Suprapubic skin (tissue), 4 donors: ENCODE data around the gene HOXB7. TPM values are rescaled to one million over a fixed set of nuclear protein-coding genes. Genes with fewer than 3 reads are reported as not detected.

Experiments
- DNase-seq, 2 donors: peaks; one replicate each; pipeline ENCODE4 v3.0.0-alpha.2; 2019; ENCODE audit warnings: low spot score in 2 of 2
- H3K27ac ChIP-seq: fragments of 200-600 bp; sonication (generic); one replicate; pipeline ENCODE4 v1.5.1; 2019
- H3K27me3 ChIP-seq: fragments of 200-600 bp; sonication (generic); one replicate; pipeline ENCODE4 v1.5.1; 2019
- H3K36me3 ChIP-seq: fragments of 200-600 bp; sonication (generic); one replicate; pipeline ENCODE4 v1.5.1; 2019
- H3K4me1 ChIP-seq: fragments of 200-600 bp; sonication (generic); one replicate; pipeline ENCODE4 v1.5.1; 2019
- H3K4me3 ChIP-seq: fragments of 200-600 bp; sonication (generic); one replicate; pipeline ENCODE4 v1.5.1; 2019; ENCODE audit warnings: mild to moderate bottlenecking
- H3K9me3 ChIP-seq: fragments of 200-600 bp; sonication (generic); one replicate; pipeline ENCODE4 v1.5.1; 2019
- CTCF ChIP-seq, 2 donors: fragments of 200-600 bp in 1 of 2; fragments of 450-650 bp in 1 of 2; sonication (generic) in 1 of 2; IDR thresholded peaks; one replicate each; pipeline ENCODE4 v1.5.1; 2016 to 2019; ENCODE audit warnings: antibody characterized with exemption in 2 of 2, mild to moderate bottlenecking in 1 of 2, moderate library complexity in 1 of 2
- EP300 ChIP-seq: sonication (generic); formaldehyde crosslinking; IDR thresholded peaks from one replicate; pipeline ENCODE4 v1.6.1; 2017; ENCODE audit warnings: antibody characterized with exemption
- POLR2A ChIP-seq, 2 donors: fragments of 450-650 bp; IDR thresholded peaks; one replicate each; pipeline ENCODE4 v1.6.1; 2017; ENCODE audit warnings: antibody characterized with exemption in 2 of 2, mild to moderate bottlenecking in 2 of 2, moderate library complexity in 2 of 2
- POLR2AphosphoS5 ChIP-seq, 3 donors: sonication (generic); formaldehyde crosslinking; IDR thresholded peaks; one replicate each; pipeline ENCODE4 v1.6.1; 2017; ENCODE audit warnings: antibody characterized with exemption in 3 of 3
- WGBS: methylation state at CpG from one replicate; pipeline ENCODE4 v1.1.5; 2018; 5-methylcytosine and 5-hydroxymethylcytosine counted together
- total RNA-seq, 4 donors: library from RNA; depleted of rRNA; stranded (reverse); fragments of >200 nt; gene quantifications; one replicate each; pipeline ENCODE4 v1.1.0, GENCODE V29; 2016

The HOXB7 gene
- total RNA-seq, 4 donors from 2014 or later: 0.95 to 3.6 (median 2.4) TPM

GRCh38 chr17:48570325-48571023 lies 40.3 kb downstream of the HOXB7 start:
- no peak for DNase-seq
- H3K27me3 ChIP-seq: peaks cover 3% of the 10 kb centered on the region
- WGBS: 45% methylated on average over 11 of the region's 19 CpGs
- no peak for TF ChIP-seq CTCF (IDR thresholded peaks at IDR 0.05)
- no peak for TF ChIP-seq POLR2AphosphoS5 (IDR thresholded peaks at IDR 0.05)
- no peak for TF ChIP-seq POLR2A (IDR thresholded peaks at IDR 0.05)
- no peak for TF ChIP-seq EP300
- peak overlapping the region; percentile 85 for H3K27ac ChIP-seq
- no peaks in the 10 kb centered on the region for H3K9me3 ChIP-seq
- peak overlapping the region; percentile 29 for H3K4me3 ChIP-seq
- no peaks in the 10 kb centered on the region for H3K36me3 ChIP-seq
- peaks cover 67% of the 10 kb centered on the region for H3K4me1 ChIP-seq

- peak overlapping the region; percentile 85 for H3K27ac ChIP-seq
- no peak for TF ChIP-seq POLR2A (IDR thresholded peaks at IDR 0.05)
- TF ChIP-seq POLR2AphosphoS5 (IDR thresholded peaks at IDR 0.05): no peak
- no peak for TF ChIP-seq CTCF (IDR thresholded peaks at IDR 0.05)
- no peak for TF ChIP-seq EP300
- H3K4me1 ChIP-seq: peaks cover 70% of the 10 kb centered on the region
- H3K4me3 ChIP-seq: peak overlapping the region; percentile 29
- H3K36me3 ChIP-seq: no peaks in the 10 kb centered on the region
- 78% methylated on average over 6 of the region's 6 CpGs for WGBS
- peaks cover 3% of the 10 kb centered on the region for H3K27me3 ChIP-seq
- DNase-seq: no peak
- H3K9me3 ChIP-seq: no peaks in the 10 kb centered on the region
These were observed 41.0 kb downstream of the HOXB7 start for GRCh38 chr17:48569674-48570324.

- TF ChIP-seq EP300 (no peak), CTCF (IDR thresholded peaks at IDR 0.05) (no peak), POLR2AphosphoS5 (IDR thresholded peaks at IDR 0.05) (no peak), POLR2A (IDR thresholded peaks at IDR 0.05) (no peak)
- 61% methylated on average over 3 of the region's 3 CpGs for WGBS
- peaks cover 70% of the 10 kb centered on the region for H3K4me1 ChIP-seq
- peak overlapping the region; percentile 25 for H3K4me3 ChIP-seq
- H3K36me3 ChIP-seq: no peaks in the 10 kb centered on the region
- no peaks in the 10 kb centered on the region for H3K9me3 ChIP-seq
- no peak for DNase-seq
- H3K27me3 ChIP-seq: peaks cover 4% of the 10 kb centered on the region
- H3K27ac ChIP-seq: no peak overlapping the region
These were observed 41.6 kb downstream of the HOXB7 start for GRCh38 chr17:48569240-48569582.

- Histone ChIP-seq H3K27ac (no peak overlapping the region), H3K4me1 (peaks cover 70% of the 10 kb centered on the region), H3K4me3 (peak overlapping the region; percentile 25), H3K36me3 (no peaks in the 10 kb centered on the region), H3K27me3 (peaks cover 6% of the 10 kb centered on the region), H3K9me3 (no peaks in the 10 kb centered on the region)
- DNase-seq: no peak
- 39% methylated on average over 33 of the region's 33 CpGs for WGBS
- no peak for TF ChIP-seq CTCF (IDR thresholded peaks at IDR 0.05)
- TF ChIP-seq POLR2AphosphoS5 (IDR thresholded peaks at IDR 0.05): peak in 1 of 3 donors; percentile 10
- no peak for TF ChIP-seq EP300
- no peak for TF ChIP-seq POLR2A (IDR thresholded peaks at IDR 0.05)
These were observed 42.1 kb downstream of the HOXB7 start for GRCh38 chr17:48568499-48569239.
